ENCODE measurements around the gene REEP3. TPM values are rescaled to one million over a fixed set of nuclear protein-coding genes. Genes with fewer than 3 reads are reported as not detected.
A peak's percentile ranks its signal among the peaks of the same experiment; 100 is the strongest.

Gene REEP3
- total and polyA plus RNA-seq, 2 donors (not counting 1 experiment from before 2014, with no cell fraction given) = 2.2 to 8.8 TPM

DNA sequence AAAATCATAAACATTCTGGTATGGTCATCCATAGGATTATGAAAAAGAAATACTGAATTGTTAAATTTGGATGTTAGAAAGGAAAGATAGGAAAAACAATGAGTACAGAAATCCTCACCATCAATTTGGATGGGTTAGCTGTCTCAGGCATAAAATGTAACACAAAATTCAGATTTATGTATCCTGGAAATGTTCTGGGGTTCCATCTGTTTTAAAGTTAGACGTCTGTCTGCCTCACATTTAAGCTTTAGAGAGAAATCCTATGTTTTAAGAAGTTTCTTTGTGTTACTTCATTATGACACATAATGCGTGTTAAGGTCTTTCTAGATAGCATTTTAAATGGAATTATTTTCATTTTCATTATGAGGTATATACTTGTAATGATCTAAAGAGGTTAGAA lies 103.5 kb downstream of the REEP3 start:
- no peaks in the 10 kb centered on the region for H3K36me3 ChIP-seq (replicated peaks in 1 of 2; ENCODE audit: control extremely low read depth in 1 of 2, control insufficient read depth in 1 of 2, extremely low read depth in 1 of 2, insufficient read depth in 2 of 2, low read length in 1 of 2)
- no peak overlapping the region for H3K9ac ChIP-seq (ENCODE audit: low read length)
- Mint-ChIP-seq H3K27ac (no peak overlapping the region), H3K27me3 (no peaks in the 10 kb centered on the region), H3K4me3 (no peak overlapping the region), H3K4me1 (peaks cover 19% of the 10 kb centered on the region), H3K9me3 (ENCODE audit: insufficient read depth) (no peaks in the 10 kb centered on the region)
- H3K27me3 ChIP-seq (replicated peaks in 1 of 4; ENCODE audit: control extremely low read depth in 1 of 4, control insufficient read depth in 3 of 4, insufficient read depth in 4 of 4, low read length in 3 of 4) = no peaks in the 10 kb centered on the region
- H4K20me1 ChIP-seq (ENCODE audit: control insufficient read depth, insufficient read depth, low read length, poor library complexity, severe bottlenecking) = no peaks in the 10 kb centered on the region
- ChIA-PET POLR2A (no interaction called here), CTCF (no interaction called here)
- H3K27ac ChIP-seq (ENCODE audit: low read length in 2 of 2) = no peak overlapping the region
- WGBS (ENCODE audit: insufficient coverage) = no CpG with 5 or more reads among the region's 2 CpGs
- intact Hi-C loops (cut with micrococcal nuclease) = no loop called here
- peaks cover 11 to 16% of the 10 kb centered on the region in 2 donors for H3K4me1 ChIP-seq (ENCODE audit: control insufficient read depth in 2 of 2, insufficient read depth in 2 of 2, low read length in 2 of 2)
- H3K79me2 ChIP-seq (ENCODE audit: control insufficient read depth, insufficient read depth, low read length) = no peaks in the 10 kb centered on the region
- DNase-seq (no peak), ATAC-seq (ENCODE audit: low read depth) (no peak)
- TF ChIP-seq, protein P1, sequence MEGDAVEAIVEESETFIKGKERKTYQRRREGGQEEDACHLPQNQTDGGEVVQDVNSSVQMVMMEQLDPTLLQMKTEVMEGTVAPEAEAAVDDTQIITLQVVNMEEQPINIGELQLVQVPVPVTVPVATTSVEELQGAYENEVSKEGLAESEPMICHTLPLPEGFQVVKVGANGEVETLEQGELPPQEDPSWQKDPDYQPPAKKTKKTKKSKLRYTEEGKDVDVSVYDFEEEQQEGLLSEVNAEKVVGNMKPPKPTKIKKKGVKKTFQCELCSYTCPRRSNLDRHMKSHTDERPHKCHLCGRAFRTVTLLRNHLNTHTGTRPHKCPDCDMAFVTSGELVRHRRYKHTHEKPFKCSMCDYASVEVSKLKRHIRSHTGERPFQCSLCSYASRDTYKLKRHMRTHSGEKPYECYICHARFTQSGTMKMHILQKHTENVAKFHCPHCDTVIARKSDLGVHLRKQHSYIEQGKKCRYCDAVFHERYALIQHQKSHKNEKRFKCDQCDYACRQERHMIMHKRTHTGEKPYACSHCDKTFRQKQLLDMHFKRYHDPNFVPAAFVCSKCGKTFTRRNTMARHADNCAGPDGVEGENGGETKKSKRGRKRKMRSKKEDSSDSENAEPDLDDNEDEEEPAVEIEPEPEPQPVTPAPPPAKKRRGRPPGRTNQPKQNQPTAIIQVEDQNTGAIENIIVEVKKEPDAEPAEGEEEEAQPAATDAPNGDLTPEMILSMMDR (IDR thresholded peaks at IDR 0.05) = no peak
- TF ChIP-seq EZH2 (IDR thresholded peaks at IDR 0.05; ENCODE audit: borderline replicate concordance, insufficient read depth, low read depth, low read length, poor library complexity, severe bottlenecking) = no peak
- no peak overlapping the region for H3K4me3 ChIP-seq (ENCODE audit: control extremely low read depth in 1 of 5, extremely low read depth in 1 of 5, insufficient read depth in 1 of 5, low read depth in 2 of 5, low read length in 4 of 5)
- no peaks in the 10 kb centered on the region for H3K9me3 ChIP-seq (ENCODE audit: control extremely low read depth in 1 of 3, control insufficient read depth in 2 of 3, insufficient read depth in 1 of 3, low read length in 2 of 3)
- no peak overlapping the region for H3K4me2 ChIP-seq (replicated peaks; ENCODE audit: low read depth, low read length, poor library complexity, severe bottlenecking)
- no peak overlapping the region for H2AFZ ChIP-seq (ENCODE audit: insufficient read depth, low read depth, low read length, poor library complexity, severe bottlenecking)

DNA sequence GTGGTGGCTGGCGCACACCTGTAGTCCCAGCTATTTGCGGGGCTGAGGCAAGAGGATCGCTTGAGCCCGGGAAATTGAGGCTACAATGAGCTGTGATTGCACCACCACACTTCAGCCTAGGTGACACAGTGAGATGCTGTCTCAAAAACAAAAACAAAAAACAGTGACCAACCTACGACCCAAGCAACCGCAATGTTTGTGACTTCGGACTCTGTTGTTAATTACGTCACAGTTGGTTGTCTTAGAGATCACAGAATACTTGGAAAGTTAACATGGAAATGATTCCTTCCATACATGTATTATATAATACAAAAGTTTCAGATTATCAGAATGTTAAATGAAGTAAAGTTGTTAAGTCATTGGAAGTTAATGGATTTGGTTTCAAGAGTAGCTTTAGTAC lies 106.2 kb downstream of the REEP3 start:
- no peak overlapping the region for H3K27ac Mint-ChIP-seq

More for the DNA sequence above, 106.2 kb downstream of the REEP3 start:
- Mint-ChIP-seq H3K9me3 (ENCODE audit: insufficient read depth) (no peaks in the 10 kb centered on the region), H3K4me1 (peaks cover 24% of the 10 kb centered on the region), H3K4me3 (peak overlapping the region; percentile 37), H3K27me3 (no peaks in the 10 kb centered on the region)
- Histone ChIP-seq H4K20me1 (ENCODE audit: control insufficient read depth, insufficient read depth, low read length, poor library complexity, severe bottlenecking) (no peaks in the 10 kb centered on the region), H3K79me2 (ENCODE audit: control insufficient read depth, insufficient read depth, low read length) (no peaks in the 10 kb centered on the region), H3K4me3 (ENCODE audit: control extremely low read depth in 1 of 5, extremely low read depth in 1 of 5, insufficient read depth in 1 of 5, low read depth in 2 of 5, low read length in 4 of 5) (no peak overlapping the region), H3K4me1 (ENCODE audit: control insufficient read depth in 2 of 2, insufficient read depth in 2 of 2, low read length in 2 of 2) (peaks cover 17 to 28% of the 10 kb centered on the region in 2 donors), H3K27me3 (replicated peaks in 1 of 4; ENCODE audit: control extremely low read depth in 1 of 4, control insufficient read depth in 3 of 4, insufficient read depth in 4 of 4, low read length in 3 of 4) (no peaks in the 10 kb centered on the region), H3K9ac (ENCODE audit: low read length) (no peak overlapping the region), H3K4me2 (replicated peaks; ENCODE audit: low read depth, low read length, poor library complexity, severe bottlenecking) (no peak overlapping the region), H3K36me3 (replicated peaks in 1 of 2; ENCODE audit: control extremely low read depth in 1 of 2, control insufficient read depth in 1 of 2, extremely low read depth in 1 of 2, insufficient read depth in 2 of 2, low read length in 1 of 2) (no peaks in the 10 kb centered on the region), H3K27ac (ENCODE audit: low read length in 2 of 2) (no peak overlapping the region), H2AFZ (ENCODE audit: insufficient read depth, low read depth, low read length, poor library complexity, severe bottlenecking) (no peak overlapping the region), H3K9me3 (ENCODE audit: control extremely low read depth in 1 of 3, control insufficient read depth in 2 of 3, insufficient read depth in 1 of 3, low read length in 2 of 3) (no peaks in the 10 kb centered on the region)
- TF ChIP-seq, protein P1 (IDR thresholded peaks at IDR 0.05) = no peak
- no peak for TF ChIP-seq EZH2 (IDR thresholded peaks at IDR 0.05; ENCODE audit: borderline replicate concordance, insufficient read depth, low read depth, low read length, poor library complexity, severe bottlenecking)
- DNase-seq (no peak), ATAC-seq (ENCODE audit: low read depth) (no peak)
- POLR2A ChIA-PET = no interaction called here
- intact Hi-C loops (cut with micrococcal nuclease) = no loop called here
- WGBS (ENCODE audit: insufficient coverage) = 97% methylated on average over 5 of the region's 8 CpGs
- CTCF ChIA-PET = interaction anchor here (1.7 to 8.6 kb wide), 7 partner anchors 8 to 460 kb away, joined by 4 to 129 read pairs (median 11); no protein-coding TSS in a partner anchor

Measured in B cell (primary cell).